Measurements from ENCODE around the gene PIGU.

DNA sequence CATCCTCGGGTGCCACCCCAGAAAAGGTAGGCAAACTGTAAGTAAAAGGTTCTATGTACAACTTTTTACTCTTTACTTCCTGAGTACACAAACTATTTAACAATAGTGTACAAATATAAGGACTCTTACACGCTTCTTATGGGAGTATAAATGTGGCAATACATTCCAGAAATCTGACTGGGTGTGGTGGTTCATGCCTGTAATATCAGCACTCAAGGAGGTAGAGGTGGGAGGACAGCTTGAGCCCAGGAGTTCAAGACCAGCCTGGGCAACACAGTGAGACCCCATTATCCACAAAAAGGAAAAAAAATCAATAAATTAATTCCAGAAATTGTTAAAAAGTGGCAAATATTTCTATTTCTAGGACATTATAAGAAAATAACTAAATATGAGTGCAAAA lies 48.9 kb downstream of the PIGU start:
- no peak for TF ChIP-seq CTCF (conservative IDR thresholded peaks at IDR 0.05)
- no peak for TF ChIP-seq EZH2 (IDR thresholded peaks at IDR 0.05; ENCODE audit: low read depth)
